Measurements from ENCODE around the gene ARGLU1.

The ARGLU1 gene

DNA sequence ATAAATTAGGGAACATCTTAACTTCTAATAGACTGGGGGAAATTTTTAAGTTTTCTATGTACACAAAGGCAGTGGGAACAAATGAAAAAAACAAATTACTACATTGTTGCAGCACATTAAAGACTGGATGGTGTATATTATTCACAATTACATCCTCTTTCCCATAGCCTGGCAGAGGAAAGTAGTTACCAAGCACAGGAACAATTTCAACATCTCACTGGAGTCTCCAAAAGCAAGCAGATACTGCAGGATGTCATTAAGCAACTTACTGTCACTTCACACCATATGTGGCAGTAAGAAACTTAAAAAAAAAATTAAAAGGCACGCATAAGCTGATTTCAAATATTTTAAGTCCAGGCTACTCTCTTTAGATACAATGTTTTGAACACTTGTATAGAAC is 26.1 kb downstream of the ARGLU1 start:
- TF ChIP-seq, protein P1, sequence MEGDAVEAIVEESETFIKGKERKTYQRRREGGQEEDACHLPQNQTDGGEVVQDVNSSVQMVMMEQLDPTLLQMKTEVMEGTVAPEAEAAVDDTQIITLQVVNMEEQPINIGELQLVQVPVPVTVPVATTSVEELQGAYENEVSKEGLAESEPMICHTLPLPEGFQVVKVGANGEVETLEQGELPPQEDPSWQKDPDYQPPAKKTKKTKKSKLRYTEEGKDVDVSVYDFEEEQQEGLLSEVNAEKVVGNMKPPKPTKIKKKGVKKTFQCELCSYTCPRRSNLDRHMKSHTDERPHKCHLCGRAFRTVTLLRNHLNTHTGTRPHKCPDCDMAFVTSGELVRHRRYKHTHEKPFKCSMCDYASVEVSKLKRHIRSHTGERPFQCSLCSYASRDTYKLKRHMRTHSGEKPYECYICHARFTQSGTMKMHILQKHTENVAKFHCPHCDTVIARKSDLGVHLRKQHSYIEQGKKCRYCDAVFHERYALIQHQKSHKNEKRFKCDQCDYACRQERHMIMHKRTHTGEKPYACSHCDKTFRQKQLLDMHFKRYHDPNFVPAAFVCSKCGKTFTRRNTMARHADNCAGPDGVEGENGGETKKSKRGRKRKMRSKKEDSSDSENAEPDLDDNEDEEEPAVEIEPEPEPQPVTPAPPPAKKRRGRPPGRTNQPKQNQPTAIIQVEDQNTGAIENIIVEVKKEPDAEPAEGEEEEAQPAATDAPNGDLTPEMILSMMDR (conservative IDR thresholded peaks at IDR 0.05; ENCODE audit: low read length) = no peak
- DNase-seq (ENCODE audit: low read depth) = peak; percentile 28
- H3K4me3 ChIP-seq (ENCODE audit: low read length) = no peak overlapping the region

DNA sequence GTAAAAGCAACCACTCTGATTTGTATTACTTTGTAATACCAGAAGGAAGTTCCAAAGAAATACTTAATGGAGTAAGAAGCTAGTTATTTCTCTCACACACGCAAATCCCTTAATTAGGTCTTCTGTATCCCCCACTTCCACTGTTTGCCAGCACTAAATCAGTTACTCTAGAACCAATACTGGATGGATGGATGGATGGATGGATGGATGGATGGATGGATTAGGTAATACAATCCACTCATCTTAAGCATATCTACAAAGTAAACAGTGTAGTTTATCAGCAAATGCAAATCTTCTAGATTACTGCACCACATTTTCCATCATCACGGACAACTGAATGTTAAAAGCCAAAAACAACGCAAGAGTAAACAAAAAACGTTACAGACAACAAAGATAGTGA is 27.3 kb downstream of the ARGLU1 start:
- TF ChIP-seq, protein P1 (conservative IDR thresholded peaks at IDR 0.05; ENCODE audit: low read length) = no peak
- DNase-seq (ENCODE audit: low read depth) = no peak
- no peak overlapping the region for H3K4me3 ChIP-seq (ENCODE audit: low read length)

DNA sequence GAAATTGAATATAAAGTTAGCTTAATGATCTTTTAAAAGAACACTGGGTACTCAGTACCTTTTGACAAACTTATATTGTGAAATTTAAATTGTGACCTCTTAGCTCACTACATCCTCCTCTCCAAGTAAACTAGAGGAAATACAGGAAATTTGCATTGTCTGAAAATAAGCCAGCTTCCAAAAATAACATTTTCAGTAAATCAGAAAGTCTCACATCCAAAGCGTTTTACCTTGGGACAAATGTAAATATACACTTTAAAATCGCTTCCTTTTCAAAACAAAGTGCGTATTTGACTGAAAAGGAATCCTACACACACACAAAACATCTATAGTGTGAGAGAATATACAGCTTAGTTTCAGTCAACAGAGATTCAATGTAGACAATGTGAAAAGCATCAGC is 30.4 kb downstream of the ARGLU1 start:
- DNase-seq (ENCODE audit: low read depth) = no peak
- H3K4me3 ChIP-seq (ENCODE audit: low read length) = no peak overlapping the region
- TF ChIP-seq, protein P1 (conservative IDR thresholded peaks at IDR 0.05; ENCODE audit: low read length) = no peak

DNA sequence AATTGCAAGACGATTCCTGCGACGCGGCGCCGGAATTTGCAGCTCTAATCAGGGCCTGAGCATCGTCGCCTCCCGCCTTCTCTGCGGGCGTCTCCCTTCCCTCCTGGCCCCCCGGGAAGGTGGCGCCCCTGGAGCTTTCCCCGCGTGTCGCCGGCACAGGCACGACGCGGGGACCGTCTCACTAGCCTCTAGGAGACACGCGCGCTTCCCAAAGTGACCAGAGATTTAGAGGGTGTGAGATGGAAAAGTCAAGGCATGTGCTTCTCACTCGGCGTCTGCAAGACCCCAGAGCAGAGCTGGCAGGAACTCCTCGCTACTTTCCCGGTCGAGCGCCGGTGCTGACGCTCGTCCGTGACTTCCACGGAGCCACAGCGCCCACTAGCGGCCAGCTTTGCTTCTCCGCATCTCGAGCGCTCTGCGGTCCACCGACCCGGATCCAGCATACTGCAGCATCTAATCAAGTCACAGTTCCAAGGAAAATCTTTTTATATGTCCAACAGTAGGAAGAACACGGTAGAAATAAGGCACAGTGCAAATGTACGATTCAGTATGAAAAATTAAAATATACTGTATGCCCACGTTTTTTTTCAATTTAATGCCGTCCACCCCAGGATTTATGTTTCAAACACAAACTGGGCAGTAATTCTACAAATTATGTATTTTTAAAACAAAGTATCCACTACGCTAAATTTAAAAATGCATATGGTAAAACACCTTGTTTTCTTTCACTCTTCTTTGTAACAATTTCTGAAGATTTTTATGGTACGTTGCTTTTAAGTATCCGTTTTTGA is 31.5 kb downstream of the ARGLU1 start:
- peak; percentile 76 for DNase-seq (ENCODE audit: low read depth)
- TF ChIP-seq, protein P1 (conservative IDR thresholded peaks at IDR 0.05; ENCODE audit: low read length) = peak; percentile 96

DNA sequence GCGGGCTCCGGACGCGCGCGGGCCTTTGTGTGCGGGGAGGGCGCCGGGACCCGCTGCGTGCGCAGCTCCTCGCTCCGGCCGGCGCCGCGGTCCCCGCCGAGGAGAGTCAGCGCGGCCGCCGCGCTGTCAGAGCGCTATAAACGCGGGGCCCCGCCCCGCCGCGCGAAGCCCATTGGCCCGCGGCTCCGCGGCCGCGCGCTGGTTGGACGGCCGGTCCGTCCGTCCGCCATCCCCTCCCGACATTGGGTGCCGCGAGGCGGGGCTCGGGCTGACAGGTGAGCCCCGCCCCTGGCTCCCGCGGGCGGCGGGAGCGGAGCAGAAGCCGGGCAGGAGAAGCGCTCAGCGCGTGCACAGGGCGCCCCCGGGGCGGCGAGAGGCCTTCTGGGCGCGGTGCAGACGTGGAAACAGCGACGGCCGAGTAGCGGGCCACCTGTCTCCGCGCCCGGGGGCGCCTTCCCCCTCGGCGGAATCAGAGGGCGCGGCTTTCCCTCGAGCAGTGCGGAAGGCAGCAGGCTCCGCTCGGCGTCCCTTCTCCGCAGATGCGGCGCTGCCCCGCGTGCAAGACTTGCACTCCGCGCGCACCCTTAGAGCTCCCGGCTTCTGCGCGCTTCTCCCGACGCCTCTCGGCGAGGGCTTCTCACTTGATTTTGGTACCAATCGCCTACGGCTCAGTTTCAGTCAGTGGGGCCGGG is 32.2 kb downstream of the ARGLU1 start, which contains the start of gene EFNB2:
Gene EFNB2 (minus strand): TSS at position 111 of the 692 bp plus-strand sequence. CDS start 698 bp downstream, outside the sequence.
- peak; percentile 88 for DNase-seq (ENCODE audit: low read depth)
- TF ChIP-seq, protein P1 (conservative IDR thresholded peaks at IDR 0.05; ENCODE audit: low read length) = no peak
- peak within 1 kb of the TSS; percentile 84 for H3K4me3 ChIP-seq (ENCODE audit: low read length)

More for the DNA sequence above, 31.5 kb downstream of the ARGLU1 start:
- H3K4me3 ChIP-seq (ENCODE audit: low read length) = peak overlapping the region; percentile 69

DNA sequence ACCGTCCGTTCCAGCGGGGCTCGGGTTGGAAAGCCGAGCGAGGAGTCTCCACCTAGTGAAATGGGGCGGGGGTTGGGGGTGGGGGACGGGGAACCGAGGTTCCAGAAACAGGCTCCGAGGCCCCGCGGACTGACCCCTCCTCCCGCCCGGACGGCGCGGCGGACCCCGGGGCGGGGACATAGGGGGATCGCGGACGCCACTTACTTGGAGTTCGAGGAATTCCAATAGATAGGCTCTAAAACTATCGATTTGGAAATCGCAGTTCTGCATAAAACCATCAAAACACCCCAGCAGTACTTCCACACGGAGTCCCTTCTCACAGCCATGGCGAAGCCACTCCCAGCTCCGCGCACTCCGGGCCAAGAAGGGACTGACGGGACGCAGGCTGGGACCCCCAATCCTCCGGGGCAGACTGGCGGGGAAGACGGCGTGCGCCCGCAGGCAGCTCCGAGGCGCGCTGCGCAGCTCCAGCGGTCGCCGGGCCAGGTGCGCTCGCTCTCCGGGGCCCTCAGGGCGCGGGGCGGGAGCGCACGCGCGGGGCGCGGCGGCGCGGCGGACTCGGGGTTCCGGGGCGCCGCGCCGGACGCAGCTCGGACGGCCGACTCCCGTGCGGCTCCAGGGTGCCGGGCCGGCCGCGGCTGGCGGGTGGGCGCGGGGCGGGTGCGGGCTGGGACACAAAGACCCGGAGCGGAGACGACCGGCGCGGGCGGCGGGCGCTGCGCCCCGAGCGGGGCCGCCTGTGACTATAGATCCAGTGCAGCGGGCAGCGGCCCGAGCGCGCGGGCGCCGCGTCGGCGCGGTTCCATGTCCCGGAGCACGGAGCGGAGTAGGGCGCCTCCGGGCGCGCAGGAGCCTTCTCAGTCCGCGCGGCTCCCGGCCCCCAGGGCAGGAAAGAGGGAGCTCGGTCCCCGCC is 33.0 kb downstream of the ARGLU1 start:
- peak; percentile 20 for DNase-seq (ENCODE audit: low read depth)
- peak overlapping the region; percentile 84 for H3K4me3 ChIP-seq (ENCODE audit: low read length)
- TF ChIP-seq, protein P1 (conservative IDR thresholded peaks at IDR 0.05; ENCODE audit: low read length) = no peak

All from AG10803 (cell line).